ENCODE measurements around the gene BACH2. TPM values are rescaled to one million over a fixed set of nuclear protein-coding genes. Genes with fewer than 3 reads are reported as not detected.

Gene BACH2
- total and polyA plus RNA-seq, 2 of the 4 experiments (the other 2 are of a cell fraction), result 1.3 to 1.4 TPM

DNA sequence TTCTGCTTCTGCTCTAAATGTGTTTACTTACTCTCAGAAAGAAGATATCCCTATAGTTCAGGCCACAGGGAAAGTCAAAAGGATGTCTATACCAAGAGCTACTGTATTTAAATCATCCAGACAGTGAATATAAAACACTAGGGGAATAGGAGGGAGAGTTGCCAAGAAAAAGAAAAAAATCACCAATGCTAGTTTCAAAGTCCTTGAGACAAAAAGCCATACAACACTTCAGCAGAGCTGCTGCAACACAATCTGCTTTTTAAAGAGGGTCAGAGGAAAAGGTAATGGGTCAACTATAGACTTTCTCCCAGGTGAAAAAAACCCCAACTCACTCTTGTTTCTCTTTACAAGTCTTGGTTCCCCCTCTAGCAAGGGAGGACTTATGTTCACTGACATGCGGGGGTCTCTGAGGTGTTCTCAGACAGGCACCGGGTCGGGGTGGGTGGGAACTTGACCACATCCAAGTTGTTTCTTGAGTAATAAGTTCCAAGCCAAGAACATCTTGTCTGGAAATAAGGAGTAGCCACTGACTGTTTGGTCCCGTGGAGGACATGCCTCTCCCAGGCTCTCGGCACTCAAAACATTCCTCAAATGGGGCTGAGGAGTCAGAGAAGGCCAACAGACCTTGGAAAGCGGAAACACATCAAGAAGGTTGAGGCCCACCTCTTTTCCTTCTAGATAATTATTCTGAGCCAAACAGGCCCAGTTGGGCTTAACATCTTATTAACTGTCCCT is 354.7 kb downstream of the BACH2 start:
- H2BK5ac ChIP-seq (ENCODE audit: low read depth, low read length, poor library complexity, severe bottlenecking), result no peak overlapping the region
- no peak overlapping the region for H3K23ac ChIP-seq (ENCODE audit: low read depth, low read length)
- no peak overlapping the region for H3K4me2 ChIP-seq (ENCODE audit: low read depth, low read length)
- H4K20me1 ChIP-seq (ENCODE audit: insufficient read depth, low read length), result no peaks in the 10 kb centered on the region
- no peak for ATAC-seq (ENCODE audit: low read depth)
- no peak overlapping the region for H3K18ac ChIP-seq (ENCODE audit: low read depth, low read length)
- H2BK15ac ChIP-seq (ENCODE audit: low read depth, low read length), result no peak overlapping the region
- no peak overlapping the region for H3K14ac ChIP-seq (replicated peaks; ENCODE audit: low read depth, low read length)
- H3K4me1 ChIP-seq (ENCODE audit: control insufficient read depth, insufficient read depth, low read length), result no peaks in the 10 kb centered on the region; the same call in 1 of the 2 replicates
- TF ChIP-seq MAFK (IDR thresholded peaks at IDR 0.05; ENCODE audit: low read depth, low read length), result no peak
- TF ChIP-seq RFX5 (IDR thresholded peaks at IDR 0.05; ENCODE audit: low read depth, low read length), result no peak
- no peak for TF ChIP-seq RAD21 (IDR thresholded peaks at IDR 0.05; ENCODE audit: low read length)
- TF ChIP-seq SMC3 (IDR thresholded peaks at IDR 0.05; ENCODE audit: low read depth, low read length), result no peak
- TF ChIP-seq, protein P1, sequence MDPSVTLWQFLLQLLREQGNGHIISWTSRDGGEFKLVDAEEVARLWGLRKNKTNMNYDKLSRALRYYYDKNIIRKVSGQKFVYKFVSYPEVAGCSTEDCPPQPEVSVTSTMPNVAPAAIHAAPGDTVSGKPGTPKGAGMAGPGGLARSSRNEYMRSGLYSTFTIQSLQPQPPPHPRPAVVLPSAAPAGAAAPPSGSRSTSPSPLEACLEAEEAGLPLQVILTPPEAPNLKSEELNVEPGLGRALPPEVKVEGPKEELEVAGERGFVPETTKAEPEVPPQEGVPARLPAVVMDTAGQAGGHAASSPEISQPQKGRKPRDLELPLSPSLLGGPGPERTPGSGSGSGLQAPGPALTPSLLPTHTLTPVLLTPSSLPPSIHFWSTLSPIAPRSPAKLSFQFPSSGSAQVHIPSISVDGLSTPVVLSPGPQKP (IDR thresholded peaks at IDR 0.05; ENCODE audit: borderline replicate concordance, low read depth, low read length), result no peak
- TF ChIP-seq NFE2L2 (IDR thresholded peaks at IDR 0.05; ENCODE audit: low read depth, low read length), result no peak
- no peak for TF ChIP-seq CEBPB (IDR thresholded peaks at IDR 0.05; ENCODE audit: low read depth, low read length)
- TF ChIP-seq, protein P2, sequence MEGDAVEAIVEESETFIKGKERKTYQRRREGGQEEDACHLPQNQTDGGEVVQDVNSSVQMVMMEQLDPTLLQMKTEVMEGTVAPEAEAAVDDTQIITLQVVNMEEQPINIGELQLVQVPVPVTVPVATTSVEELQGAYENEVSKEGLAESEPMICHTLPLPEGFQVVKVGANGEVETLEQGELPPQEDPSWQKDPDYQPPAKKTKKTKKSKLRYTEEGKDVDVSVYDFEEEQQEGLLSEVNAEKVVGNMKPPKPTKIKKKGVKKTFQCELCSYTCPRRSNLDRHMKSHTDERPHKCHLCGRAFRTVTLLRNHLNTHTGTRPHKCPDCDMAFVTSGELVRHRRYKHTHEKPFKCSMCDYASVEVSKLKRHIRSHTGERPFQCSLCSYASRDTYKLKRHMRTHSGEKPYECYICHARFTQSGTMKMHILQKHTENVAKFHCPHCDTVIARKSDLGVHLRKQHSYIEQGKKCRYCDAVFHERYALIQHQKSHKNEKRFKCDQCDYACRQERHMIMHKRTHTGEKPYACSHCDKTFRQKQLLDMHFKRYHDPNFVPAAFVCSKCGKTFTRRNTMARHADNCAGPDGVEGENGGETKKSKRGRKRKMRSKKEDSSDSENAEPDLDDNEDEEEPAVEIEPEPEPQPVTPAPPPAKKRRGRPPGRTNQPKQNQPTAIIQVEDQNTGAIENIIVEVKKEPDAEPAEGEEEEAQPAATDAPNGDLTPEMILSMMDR (conservative IDR thresholded peaks at IDR 0.05; ENCODE audit: low read depth, low read length), result no peak
- TF ChIP-seq, protein P3, sequence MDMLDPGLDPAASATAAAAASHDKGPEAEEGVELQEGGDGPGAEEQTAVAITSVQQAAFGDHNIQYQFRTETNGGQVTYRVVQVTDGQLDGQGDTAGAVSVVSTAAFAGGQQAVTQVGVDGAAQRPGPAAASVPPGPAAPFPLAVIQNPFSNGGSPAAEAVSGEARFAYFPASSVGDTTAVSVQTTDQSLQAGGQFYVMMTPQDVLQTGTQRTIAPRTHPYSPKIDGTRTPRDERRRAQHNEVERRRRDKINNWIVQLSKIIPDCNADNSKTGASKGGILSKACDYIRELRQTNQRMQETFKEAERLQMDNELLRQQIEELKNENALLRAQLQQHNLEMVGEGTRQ (IDR thresholded peaks at IDR 0.05; ENCODE audit: low read depth, low read length), result no peak
- H2BK20ac ChIP-seq (ENCODE audit: low read depth, low read length), result no peak overlapping the region
- no peaks in the 10 kb centered on the region for H3K79me1 ChIP-seq (ENCODE audit: low read depth in 1 of 2, low read length in 2 of 2)
- POLR2A ChIA-PET (ENCODE audit: unreplicated experiment), result no interaction called here
- WGBS, 2 experiments (ENCODE audit: extremely low coverage in 2 of 2, insufficient read length in 1 of 2), result 80% methylated on average over 3 of the region's 6 CpGs; no CpG with 5 or more reads in 1 of the 2 experiments
- in situ Hi-C loops (cut with MboI; ENCODE audit: low sequenced_read_pairs) (loop anchor here (5.0 kb wide), 1 partner anchor 535 kb away; no protein-coding TSS in a partner anchor), dilution Hi-C loops (cut with HindIII; ENCODE audit: low sequenced_read_pairs, unreplicated experiment) (no loop called here), intact Hi-C loops (cut with micrococcal nuclease) (loop anchor here (2.0 kb wide), 1 partner anchor 355 kb away; the partner anchor contains the start of gene BACH2)
- H3K56ac ChIP-seq (ENCODE audit: extremely low read depth, insufficient read depth, low read length), result no peak overlapping the region
- no peak overlapping the region for H2AFZ ChIP-seq (replicated peaks; ENCODE audit: low read length, poor library complexity)
- H3K9me1 ChIP-seq (ENCODE audit: insufficient read depth, low read length), result no peaks in the 10 kb centered on the region
- H2AK5ac ChIP-seq (ENCODE audit: low read depth, low read length), result no peak overlapping the region
- H2AK9ac ChIP-seq (replicated peaks; ENCODE audit: low read depth, low read length, poor library complexity), result no peak overlapping the region
- no peak overlapping the region for H3K9ac ChIP-seq (ENCODE audit: low read depth, low read length)
- H3K27me3 ChIP-seq (ENCODE audit: control insufficient read depth, insufficient read depth, low read length), result no peaks in the 10 kb centered on the region
- no peak overlapping the region for H3K4ac ChIP-seq (ENCODE audit: low read depth, low read length)
- H3K4me3 ChIP-seq (ENCODE audit: insufficient read depth, low read depth, low read length), result no peak overlapping the region
- H3K9me3 ChIP-seq (ENCODE audit: control insufficient read depth, insufficient read depth, low read length), result no peaks in the 10 kb centered on the region
- BruUV-seq (replicated peaks), result no TSS peak
- DNase-seq, result no peak
- CTCF ChIA-PET, result no interaction called here
- H3K27ac ChIP-seq (ENCODE audit: insufficient read depth, low read length), result no peak overlapping the region
- no peak overlapping the region for H4K8ac ChIP-seq (ENCODE audit: low read depth in 2 of 2, low read length in 2 of 2)
- H4K5ac ChIP-seq (ENCODE audit: low read depth, low read length), result no peak overlapping the region
- H3K36me3 ChIP-seq (ENCODE audit: control insufficient read depth, insufficient read depth, low read length), result no peaks in the 10 kb centered on the region
- no peak overlapping the region for H4K91ac ChIP-seq (ENCODE audit: insufficient read depth, low read depth, low read length)
- no peak overlapping the region for H2BK120ac ChIP-seq (ENCODE audit: low read depth, low read length)
